CD4-positive, alpha-beta T cell (primary cell): ENCODE results near the gene ECHDC3. TPM values are rescaled to one million over a fixed set of nuclear protein-coding genes. Genes with fewer than 3 reads are reported as not detected.

Experiments used
- ATAC-seq: fragments of 200-7000 bp; cut with Tn5 transposase; one replicate; pipeline ENCODE4 v1.10.0; 2022; ENCODE audit warnings: mild to moderate bottlenecking; ENCODE audit not compliant: poor library complexity
- CTCF ChIA-PET: fragments of 350-600 bp; sonication (Branson Sonifier 250); formaldehyde crosslinking; loops from one replicate; lab custom pipeline; 2021; ENCODE audit warnings: antibody characterized with exemption, inconsistent platforms; lab: Charles Lee
- POLR2A ChIA-PET: fragments of 350-600 bp; sonication (Branson Sonifier 250); formaldehyde crosslinking; loops from one replicate; lab custom pipeline; 2021; ENCODE audit warnings: antibody characterized with exemption, inconsistent platforms; lab: Charles Lee
- DNase-seq, 14 experiments: peaks; one replicate each; pipeline ENCODE4 v3.0.0-alpha.2; 2013 to 2020; ENCODE audit warnings: mixed read lengths in 2 of 14
- H3K27ac ChIP-seq, 2 donors: one replicate each; pipeline versions ENCODE4 v1.5.1 to v1.7.0; 2013; ENCODE audit warnings: low read length in 2 of 2, low read depth in 1 of 2, mild to moderate bottlenecking in 1 of 2
- H3K27me3 ChIP-seq, 2 experiments: 1 replicate in 1 of 2; 2 replicates in 1 of 2; pipeline versions ENCODE4 v1.6.1 to v1.7.0; 2013; ENCODE audit warnings: low read length in 2 of 2, control low read depth in 1 of 2, mild to moderate bottlenecking in 1 of 2, moderate library complexity in 1 of 2; ENCODE audit not compliant: insufficient read depth in 2 of 2, control insufficient read depth in 1 of 2
- H3K36me3 ChIP-seq: one replicate; pipeline ENCODE4 v1.6.1; 2013; ENCODE audit warnings: low read length, control low read depth; ENCODE audit not compliant: insufficient read depth
- H3K4me1 ChIP-seq: one replicate; pipeline ENCODE4 v1.6.1; 2013; ENCODE audit warnings: low read length, control low read depth; ENCODE audit not compliant: insufficient read depth
- H3K4me3 ChIP-seq: one replicate; pipeline ENCODE4 v1.5.1; 2013; ENCODE audit warnings: mild to moderate bottlenecking, low read length, moderate library complexity
- H3K9me3 ChIP-seq, 2 experiments: 1 replicate in 1 of 2; 2 replicates in 1 of 2; pipeline versions ENCODE4 v1.6.1 to v1.7.0; 2013; ENCODE audit warnings: low read length in 2 of 2, mild to moderate bottlenecking in 2 of 2, control low read depth in 1 of 2, moderate library complexity in 1 of 2; ENCODE audit not compliant: control insufficient read depth in 1 of 2, insufficient read depth in 1 of 2
- H3K27ac Mint-ChIP-seq: one replicate; pipeline ENCODE4 v1.8.0; 2020; ENCODE audit warnings: mixed read lengths
- H3K27me3 Mint-ChIP-seq: one replicate; pipeline ENCODE4 v1.8.0; 2021; ENCODE audit warnings: mixed read lengths
- H3K36me3 Mint-ChIP-seq: one replicate; pipeline ENCODE4 v1.8.0; 2021; ENCODE audit warnings: low read depth, mixed read lengths
- H3K4me1 Mint-ChIP-seq: one replicate; pipeline ENCODE4 v1.8.0; 2021; ENCODE audit warnings: low read depth, mixed read lengths
- H3K4me3 Mint-ChIP-seq: one replicate; pipeline ENCODE4 v1.8.0; 2020; ENCODE audit warnings: mild to moderate bottlenecking, mixed read lengths
- H3K9me3 Mint-ChIP-seq: one replicate; pipeline ENCODE4 v1.8.0; 2020; ENCODE audit warnings: mixed read lengths
- intact Hi-C, 2 experiments: fragments of 100-400 bp; cut with DNase I in 1 of 2; cut with micrococcal nuclease in 1 of 2; formaldehyde crosslinking; loops; one replicate each; pipeline versions ENCODE4 v1.15.1 to v1.9.0; 2023 to 2025; cut with DNase I, micrococcal nuclease
- total RNA-seq, 174 experiments: library from RNA in 2 of 174; stranded (reverse) in 2 of 174; gene quantifications; one replicate each; pipeline ENCODE4 v1.2.3 and lab custom pipeline; 2021 to 2026
- TF ChIP-seq, protein P1 (sequence below): fragments of 200-600 bp; IDR thresholded peaks from one replicate; pipeline ENCODE4 v1.8.0; 2022; ENCODE audit warnings: antibody characterized with exemption, mild to moderate bottlenecking

Gene ECHDC3
- total RNA-seq, 2 experiments from 2014 or later = 1.5 to 1.6 TPM

DNA sequence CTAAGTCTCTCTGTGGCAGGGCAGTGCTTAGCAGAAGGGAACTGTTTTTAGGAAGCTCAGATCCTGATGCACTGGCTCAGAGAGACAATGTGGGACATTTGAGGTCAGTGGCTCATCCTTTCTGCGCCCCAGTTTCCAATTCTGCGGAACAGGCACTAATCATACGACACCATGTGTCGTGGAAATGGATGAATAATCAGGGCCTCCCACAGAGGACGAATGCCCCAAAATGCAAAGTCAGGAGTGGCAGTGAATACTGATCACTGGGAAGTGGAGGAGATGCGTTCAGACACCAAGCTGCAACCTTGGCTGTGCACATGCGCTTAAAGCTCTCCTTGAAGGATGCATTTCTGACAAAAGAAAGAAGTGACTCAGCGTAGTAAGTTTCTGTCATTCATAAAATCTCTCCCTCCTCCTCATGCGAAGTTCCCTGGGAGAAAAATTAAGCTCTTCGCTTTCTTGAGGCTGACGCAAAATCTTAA lies 21.9 kb upstream of the ECHDC3 start:
- Histone ChIP-seq H3K27me3 (peaks cover 0 to 3% of the 10 kb centered on the region in 2 experiments), H3K4me1 (no peaks in the 10 kb centered on the region), H3K36me3 (no peaks in the 10 kb centered on the region), H3K27ac (no peak overlapping the region), H3K9me3 (peaks cover 0 to 14% of the 10 kb centered on the region in 2 experiments), H3K4me3 (no peak overlapping the region)
- H3K4me1 Mint-ChIP-seq = peaks cover 4% of the 10 kb centered on the region
- intact Hi-C loops = loop anchor here in 1 of 2 experiments (5.0 to 10.0 kb wide), 2 partner anchors 38 to 106 kb away; partner anchors contain the start of gene USP6NL
- DNase-seq = peak in 2 of 14 experiments; percentile 44 to 52
- TF ChIP-seq, protein P1, sequence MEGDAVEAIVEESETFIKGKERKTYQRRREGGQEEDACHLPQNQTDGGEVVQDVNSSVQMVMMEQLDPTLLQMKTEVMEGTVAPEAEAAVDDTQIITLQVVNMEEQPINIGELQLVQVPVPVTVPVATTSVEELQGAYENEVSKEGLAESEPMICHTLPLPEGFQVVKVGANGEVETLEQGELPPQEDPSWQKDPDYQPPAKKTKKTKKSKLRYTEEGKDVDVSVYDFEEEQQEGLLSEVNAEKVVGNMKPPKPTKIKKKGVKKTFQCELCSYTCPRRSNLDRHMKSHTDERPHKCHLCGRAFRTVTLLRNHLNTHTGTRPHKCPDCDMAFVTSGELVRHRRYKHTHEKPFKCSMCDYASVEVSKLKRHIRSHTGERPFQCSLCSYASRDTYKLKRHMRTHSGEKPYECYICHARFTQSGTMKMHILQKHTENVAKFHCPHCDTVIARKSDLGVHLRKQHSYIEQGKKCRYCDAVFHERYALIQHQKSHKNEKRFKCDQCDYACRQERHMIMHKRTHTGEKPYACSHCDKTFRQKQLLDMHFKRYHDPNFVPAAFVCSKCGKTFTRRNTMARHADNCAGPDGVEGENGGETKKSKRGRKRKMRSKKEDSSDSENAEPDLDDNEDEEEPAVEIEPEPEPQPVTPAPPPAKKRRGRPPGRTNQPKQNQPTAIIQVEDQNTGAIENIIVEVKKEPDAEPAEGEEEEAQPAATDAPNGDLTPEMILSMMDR = no peak
- H3K27ac Mint-ChIP-seq = no peak overlapping the region
- ChIA-PET CTCF (interaction anchor here (0.7 kb wide), 1 partner anchor 191 kb away, joined by 3 read pairs; no protein-coding TSS in a partner anchor), POLR2A (no interaction called here)
- ATAC-seq = no peak
- H3K36me3 Mint-ChIP-seq = no peaks in the 10 kb centered on the region
- no peaks in the 10 kb centered on the region for H3K27me3 Mint-ChIP-seq
- no peak overlapping the region for H3K4me3 Mint-ChIP-seq
- no peaks in the 10 kb centered on the region for H3K9me3 Mint-ChIP-seq

DNA sequence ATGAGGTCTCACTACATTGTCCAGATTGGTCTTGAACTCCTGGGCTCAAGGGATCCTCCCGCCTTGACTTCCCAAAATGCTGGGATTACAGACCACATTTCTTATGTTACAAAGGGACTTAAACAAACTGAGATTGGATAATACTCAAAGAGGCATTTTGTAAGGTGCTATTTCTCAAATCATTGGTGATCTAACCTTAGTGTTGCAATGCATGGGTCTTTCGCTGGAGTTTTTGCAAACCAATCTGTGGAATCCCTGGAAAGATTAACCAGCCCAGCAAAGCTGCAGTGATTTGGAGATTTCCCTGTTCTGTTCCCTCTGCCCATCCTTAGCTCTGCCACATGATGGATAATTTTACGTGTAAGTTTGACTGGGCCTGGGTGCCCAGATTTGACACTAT lies 20.4 kb upstream of the ECHDC3 start:
- no peak for ATAC-seq
- Mint-ChIP-seq H3K27me3 (no peaks in the 10 kb centered on the region), H3K36me3 (no peaks in the 10 kb centered on the region), H3K4me3 (no peak overlapping the region), H3K4me1 (peaks cover 6% of the 10 kb centered on the region), H3K9me3 (no peaks in the 10 kb centered on the region), H3K27ac (no peak overlapping the region)
- no peaks in the 10 kb centered on the region for H3K36me3 ChIP-seq
- H3K4me1 ChIP-seq = no peaks in the 10 kb centered on the region
- CTCF ChIA-PET = no interaction called here
- H3K9me3 ChIP-seq = peaks cover 0 to 5% of the 10 kb centered on the region in 2 experiments
- intact Hi-C loops = loop anchor here in 1 of 2 experiments (5.0 to 10.0 kb wide), 2 partner anchors 40 to 107 kb away; partner anchors contain the start of gene USP6NL
- DNase-seq = no peak
- H3K27me3 ChIP-seq = no peaks in the 10 kb centered on the region
- POLR2A ChIA-PET = no interaction called here
- H3K27ac ChIP-seq = no peak overlapping the region
- no peak overlapping the region for H3K4me3 ChIP-seq
- TF ChIP-seq, protein P1 = no peak

DNA sequence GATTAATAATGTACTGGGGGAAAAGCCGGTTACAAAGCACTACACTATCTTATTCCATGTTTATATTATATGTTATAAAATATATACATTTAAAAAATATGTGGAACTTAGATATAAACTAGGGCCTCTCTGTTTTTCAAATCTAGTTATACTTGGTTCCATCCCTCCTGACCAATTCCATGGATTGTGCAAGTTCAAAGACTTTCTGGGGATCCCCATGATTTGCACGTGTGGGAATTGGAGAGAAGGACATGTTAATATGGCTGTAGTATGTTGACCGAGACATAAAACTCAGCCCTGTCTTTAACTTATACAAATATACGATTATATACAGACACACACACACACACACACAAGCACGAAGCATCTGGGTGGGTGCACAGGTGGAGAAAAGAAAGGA lies 18.8 kb upstream of the ECHDC3 start:
- no peak overlapping the region for H3K4me3 ChIP-seq
- no peak for ATAC-seq
- CTCF ChIA-PET = no interaction called here
- H3K9me3 Mint-ChIP-seq = no peaks in the 10 kb centered on the region
- TF ChIP-seq, protein P1 = no peak
- no peak overlapping the region for H3K4me3 Mint-ChIP-seq
- peaks cover 0 to 5% of the 10 kb centered on the region in 2 experiments for H3K9me3 ChIP-seq
- no peaks in the 10 kb centered on the region for H3K4me1 ChIP-seq
- H3K27me3 Mint-ChIP-seq = no peaks in the 10 kb centered on the region
- H3K27me3 ChIP-seq = no peaks in the 10 kb centered on the region
- H3K27ac Mint-ChIP-seq = no peak overlapping the region
- POLR2A ChIA-PET = no interaction called here
- no peak for DNase-seq
- no peaks in the 10 kb centered on the region for H3K36me3 ChIP-seq
- H3K27ac ChIP-seq = no peak overlapping the region
- H3K4me1 Mint-ChIP-seq = peaks cover 6% of the 10 kb centered on the region
- intact Hi-C loops = loop anchor here in 1 of 2 experiments (5.0 to 10.0 kb wide), 2 partner anchors 41 to 109 kb away; partner anchors contain the start of gene USP6NL
- no peaks in the 10 kb centered on the region for H3K36me3 Mint-ChIP-seq
